GM12801 (cell line): ENCODE measurements around the gene BTG2.

ENCODE experiments used
- CTCF ChIP-seq: IDR thresholded peaks from one replicate; pipeline ENCODE4 v1.5.1; 2011; ENCODE audit warnings: control low read depth; ENCODE audit not compliant: insufficient read length; ENCODE audit errors: extremely low read depth

BTG2 gene

DNA sequence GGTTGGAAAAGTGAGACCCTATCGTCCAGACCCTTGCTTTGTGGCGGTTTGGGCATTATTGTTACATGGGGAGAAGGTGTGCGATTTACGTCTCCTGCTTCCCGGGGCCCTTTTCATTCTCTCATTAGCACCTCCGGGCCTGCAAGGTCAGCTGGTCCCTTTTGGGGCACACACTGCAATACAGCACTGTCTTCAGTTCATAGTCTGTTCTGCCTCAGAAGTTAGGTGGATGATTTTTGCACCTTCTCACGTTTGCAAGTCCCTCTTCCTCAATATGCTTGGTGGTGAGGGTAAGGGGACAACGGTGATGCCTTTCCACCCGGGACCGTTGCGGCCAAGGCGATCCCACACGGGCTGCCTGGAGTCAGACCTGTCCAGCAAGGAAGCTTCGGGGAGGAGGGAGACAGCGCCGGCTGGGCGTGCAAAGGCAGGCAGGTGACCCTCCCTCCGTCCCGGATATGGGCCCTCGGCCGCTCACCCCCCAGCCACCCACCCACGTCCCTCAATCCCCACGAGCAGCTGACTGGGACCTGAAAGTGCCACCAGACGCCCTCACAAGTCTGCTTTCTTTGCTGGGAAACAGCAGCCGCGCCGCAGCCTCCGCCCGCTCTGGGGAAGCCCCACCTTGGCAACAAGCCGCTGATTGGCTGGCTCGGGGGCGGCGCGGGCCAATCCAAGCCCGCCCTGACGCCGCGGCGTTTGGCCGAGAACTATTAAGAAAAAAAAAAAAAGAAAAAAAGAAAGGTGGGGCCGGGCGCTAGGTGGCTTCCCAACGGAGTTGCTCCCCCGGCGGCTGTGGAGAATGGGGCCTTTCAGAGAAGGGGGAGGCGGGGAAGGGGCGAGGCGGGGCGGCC is 21.7 kb downstream of the BTG2 start:
- no peak for TF ChIP-seq CTCF

GRCh38 chr1:203327684-203328457 is 22.6 kb downstream of the BTG2 start:
- TF ChIP-seq CTCF, result no peak

DNA sequence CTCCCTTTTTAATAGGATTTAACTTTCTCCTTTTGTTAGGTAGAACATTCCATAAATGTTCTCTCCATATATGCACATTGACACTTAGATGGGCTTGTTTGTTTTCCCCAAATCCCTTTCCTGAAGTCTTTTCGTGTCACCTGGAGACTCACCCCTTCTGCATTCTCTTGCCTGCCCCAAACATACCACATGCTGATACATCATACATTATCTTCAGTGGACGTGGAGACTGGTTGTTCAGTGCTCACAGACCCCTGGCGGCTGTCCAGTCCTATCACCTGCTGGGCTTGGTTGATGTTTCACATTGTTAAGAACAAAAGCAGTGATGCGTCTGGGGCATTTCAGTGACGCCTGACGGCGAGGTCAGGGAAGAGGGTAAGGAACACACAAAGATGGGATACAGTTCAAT is 23.4 kb downstream of the BTG2 start:
- TF ChIP-seq CTCF, result no peak

GRCh38 chr1:203331224-203331623 is 25.9 kb downstream of the BTG2 start:
- TF ChIP-seq CTCF, result no peak

GRCh38 chr1:203335503-203335902 is 30.2 kb downstream of the BTG2 start:
- TF ChIP-seq CTCF, result no peak

GRCh38 chr1:203336097-203336496 is 30.8 kb downstream of the BTG2 start:
- no peak for TF ChIP-seq CTCF

DNA sequence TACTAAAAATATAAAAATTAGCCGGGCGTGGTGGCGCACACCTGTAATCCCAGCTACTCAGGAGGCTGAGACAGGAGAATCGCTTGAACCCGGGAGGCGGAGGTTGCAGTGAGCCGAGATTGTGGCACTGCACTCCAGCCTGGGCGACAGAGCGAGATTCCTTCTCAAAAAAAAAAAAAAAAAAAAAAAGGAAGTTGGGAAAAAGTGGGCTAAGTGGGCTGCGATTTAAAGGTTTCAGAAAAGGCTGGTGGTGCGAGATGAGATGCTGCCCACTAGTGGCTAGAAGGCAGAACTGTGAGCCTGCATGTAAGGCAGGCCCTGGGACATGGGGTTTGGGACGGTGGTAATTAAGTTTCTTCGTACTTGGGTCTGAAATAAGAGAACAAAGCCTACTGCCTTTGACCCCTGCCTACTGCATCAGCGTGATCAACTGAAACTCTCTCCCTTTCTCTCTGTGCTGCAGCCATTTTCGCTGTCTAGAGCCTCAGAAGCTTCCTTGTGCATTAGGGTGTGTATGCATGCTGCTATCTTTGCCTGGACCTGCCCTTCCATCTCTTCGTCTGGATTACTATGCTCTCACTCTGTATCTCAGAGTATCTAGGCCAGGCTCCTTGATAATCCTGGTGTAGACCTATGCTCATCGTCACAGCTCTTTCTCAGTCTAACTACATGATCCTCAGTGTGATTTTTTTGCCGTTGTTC is 33.2 kb downstream of the BTG2 start:
- TF ChIP-seq CTCF, result peak; percentile 64
